NCI-H1417 (cell line): ENCODE results near the gene ADSS1.

Source experiments
- DNase-seq, 3 experiments: peaks; one replicate each; lab custom pipeline; 2025; lab: John Stamatoyannopoulos, UW

Gene ADSS1

DNA sequence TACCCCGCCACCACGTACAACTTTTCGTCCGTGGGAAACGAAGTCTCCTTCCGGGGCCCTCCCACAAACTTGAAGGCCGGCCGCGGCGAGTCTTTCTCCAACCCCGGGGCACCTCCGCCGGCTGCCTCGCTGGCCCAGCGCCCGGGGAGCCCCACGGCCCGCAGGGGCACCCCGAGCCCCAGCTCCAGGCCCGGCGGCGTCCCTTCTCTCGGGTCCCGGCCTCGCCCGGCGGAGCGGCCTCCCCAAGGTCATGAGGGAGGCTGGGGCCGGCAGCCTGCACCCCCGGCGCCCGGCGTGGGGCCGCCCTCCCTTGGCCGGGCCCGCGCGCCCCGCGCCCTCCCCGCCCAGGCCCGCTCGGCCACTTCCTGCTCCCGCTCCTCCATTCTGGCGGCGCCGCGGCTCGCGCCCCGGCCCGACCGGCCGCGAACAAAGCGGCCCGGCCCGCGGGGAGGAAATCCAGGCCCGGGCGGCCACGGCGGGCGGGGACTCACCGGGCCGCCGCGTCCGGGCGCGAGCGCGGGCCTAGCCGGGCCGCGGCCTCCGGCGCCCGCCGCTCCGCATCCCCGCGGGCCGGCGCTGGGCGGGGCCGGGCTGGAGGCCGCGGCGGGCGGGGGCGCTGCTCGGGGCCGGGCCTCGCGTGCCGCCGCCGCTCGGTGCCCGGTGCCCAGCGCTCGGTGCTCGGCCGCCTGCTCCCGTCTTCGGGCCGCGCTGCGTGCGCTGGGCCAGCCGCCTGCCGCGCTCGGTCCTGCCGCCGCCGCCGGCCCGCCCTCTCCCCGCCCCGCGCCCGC, 71.2 kb downstream of the ADSS1 start, which contains the start of gene AKT1:
TSS of gene AKT1 (minus strand) at position 756 of the 788 bp plus-strand sequence. CDS start 3,105 bp downstream, outside the sequence.
- DNase-seq = peak in 1 of 3 experiments; percentile 42

DNA sequence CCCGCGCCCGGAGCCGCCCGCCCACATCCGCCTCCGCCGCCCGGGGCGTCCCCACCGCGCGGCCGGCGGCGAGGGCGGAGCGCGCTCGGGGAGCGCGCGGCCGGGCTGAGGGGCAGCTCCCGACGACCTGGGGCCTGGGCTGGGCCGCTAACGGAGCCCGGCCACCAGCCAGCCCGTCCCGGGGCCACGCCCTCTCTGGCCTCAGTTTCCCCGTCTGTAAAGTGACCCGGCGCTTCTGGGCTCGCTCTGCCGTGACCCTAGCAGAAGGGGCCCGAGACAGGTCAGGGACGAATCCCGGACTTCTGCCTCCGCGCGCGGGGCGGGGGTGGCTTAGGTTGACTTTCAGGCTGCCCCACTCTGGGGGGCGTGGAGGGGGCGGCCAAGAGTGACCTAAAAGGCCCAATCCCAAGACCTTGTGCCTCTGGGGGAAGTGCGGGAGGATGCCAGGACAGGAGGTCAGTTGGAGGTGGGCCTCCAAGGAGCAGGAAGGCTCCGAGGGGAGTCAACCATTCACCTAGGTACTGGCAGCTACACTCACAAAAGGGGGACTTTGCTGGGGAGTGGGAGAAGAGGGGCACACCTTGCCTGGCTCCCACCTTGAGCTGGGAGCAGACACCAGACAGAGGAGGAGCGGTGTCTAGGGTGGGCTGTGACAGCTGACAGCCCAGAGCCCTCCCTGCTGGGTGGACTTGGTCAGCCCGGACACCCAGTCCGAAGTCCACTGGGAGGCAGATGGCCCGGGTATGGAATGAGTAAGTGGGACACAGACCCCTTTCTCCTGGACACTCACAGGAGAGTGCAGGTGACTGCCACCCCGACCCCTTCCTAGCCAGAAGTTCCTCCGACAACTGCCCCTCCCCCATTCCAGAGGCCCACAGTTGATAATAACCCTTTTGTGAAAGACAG, 72.0 kb downstream of the ADSS1 start:
- DNase-seq = peak; percentile 52 to 54 (median 53)

DNA sequence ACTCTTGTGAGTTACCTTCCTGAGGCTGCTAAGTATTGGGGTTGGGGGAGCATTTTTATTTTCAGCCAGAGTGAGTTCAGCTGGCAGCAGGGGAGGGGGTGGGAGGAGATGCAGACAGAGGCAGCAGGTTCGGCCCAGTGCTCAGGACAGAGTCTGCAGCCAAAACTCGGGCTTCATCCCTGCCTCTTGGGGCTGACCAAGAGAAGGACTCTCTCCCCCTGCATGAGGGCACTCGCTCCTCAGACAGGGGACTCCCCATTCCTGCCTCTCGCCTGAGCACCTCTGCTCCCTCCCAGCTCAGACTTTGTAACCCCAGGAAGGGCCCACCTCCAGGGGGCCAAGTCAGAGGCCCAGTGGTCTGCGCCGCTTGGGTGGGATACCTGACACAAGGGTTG, 72.7 kb downstream of the ADSS1 start:
- DNase-seq = no peak
